ENCODE results near the gene TTC31.

TTC31 gene

DNA sequence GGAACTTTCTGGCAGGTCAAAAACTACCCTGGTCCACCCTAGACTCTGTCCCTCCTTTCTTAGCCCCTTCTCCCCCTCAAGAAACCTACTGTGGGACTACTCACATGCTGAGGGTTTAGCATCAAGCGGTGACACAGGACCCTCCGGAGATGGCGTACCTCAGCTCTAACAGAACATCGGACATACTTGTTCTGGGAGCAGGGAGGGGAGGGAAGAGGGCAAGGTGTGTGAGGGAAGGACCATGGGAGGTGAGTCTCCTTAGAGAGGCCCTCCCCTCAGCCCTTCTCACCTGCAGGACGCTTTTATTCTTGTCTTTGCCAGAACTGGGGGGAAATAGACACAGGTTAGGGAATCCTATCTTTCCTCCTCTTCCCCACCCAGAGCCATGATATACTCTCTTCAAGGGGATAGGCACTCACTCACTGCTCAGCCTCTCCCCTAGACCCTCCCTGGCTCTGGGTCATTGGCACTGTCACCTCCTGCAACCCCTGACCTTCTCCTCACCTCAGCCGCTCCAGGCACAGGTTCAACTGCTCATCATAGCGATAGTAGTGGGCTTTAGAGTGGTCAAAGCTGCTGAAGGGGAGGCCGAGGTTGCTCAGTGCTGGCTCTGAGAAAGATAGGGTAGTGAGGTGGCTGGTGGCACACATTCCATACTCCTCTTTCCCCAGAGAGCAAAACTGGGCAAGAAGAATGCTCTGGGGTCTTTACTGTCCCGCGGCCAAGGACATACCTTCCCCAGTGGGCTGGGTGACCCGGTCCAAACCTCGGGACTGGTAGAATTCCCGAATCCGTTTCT is 22.8 kb downstream of the TTC31 start:
- Histone ChIP-seq H3K4me1 (ENCODE audit: control insufficient read depth in 1 of 2, insufficient read depth in 1 of 2, low read depth in 1 of 2, low read length in 1 of 2) (peaks cover 35 to 42% of the 10 kb centered on the region in 2 experiments), H3K9me3 (no peaks in the 10 kb centered on the region), H3K4me3 (ENCODE audit: low read depth in 1 of 2, low read length in 1 of 2) (no peak overlapping the region), H3K27me3 (peaks cover 76% of the 10 kb centered on the region), H3K36me3 (peaks cover 13% of the 10 kb centered on the region), H3K27ac (no peak overlapping the region)
- TF ChIP-seq, protein P1, sequence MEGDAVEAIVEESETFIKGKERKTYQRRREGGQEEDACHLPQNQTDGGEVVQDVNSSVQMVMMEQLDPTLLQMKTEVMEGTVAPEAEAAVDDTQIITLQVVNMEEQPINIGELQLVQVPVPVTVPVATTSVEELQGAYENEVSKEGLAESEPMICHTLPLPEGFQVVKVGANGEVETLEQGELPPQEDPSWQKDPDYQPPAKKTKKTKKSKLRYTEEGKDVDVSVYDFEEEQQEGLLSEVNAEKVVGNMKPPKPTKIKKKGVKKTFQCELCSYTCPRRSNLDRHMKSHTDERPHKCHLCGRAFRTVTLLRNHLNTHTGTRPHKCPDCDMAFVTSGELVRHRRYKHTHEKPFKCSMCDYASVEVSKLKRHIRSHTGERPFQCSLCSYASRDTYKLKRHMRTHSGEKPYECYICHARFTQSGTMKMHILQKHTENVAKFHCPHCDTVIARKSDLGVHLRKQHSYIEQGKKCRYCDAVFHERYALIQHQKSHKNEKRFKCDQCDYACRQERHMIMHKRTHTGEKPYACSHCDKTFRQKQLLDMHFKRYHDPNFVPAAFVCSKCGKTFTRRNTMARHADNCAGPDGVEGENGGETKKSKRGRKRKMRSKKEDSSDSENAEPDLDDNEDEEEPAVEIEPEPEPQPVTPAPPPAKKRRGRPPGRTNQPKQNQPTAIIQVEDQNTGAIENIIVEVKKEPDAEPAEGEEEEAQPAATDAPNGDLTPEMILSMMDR (IDR thresholded peaks at IDR 0.05) = no peak

DNA sequence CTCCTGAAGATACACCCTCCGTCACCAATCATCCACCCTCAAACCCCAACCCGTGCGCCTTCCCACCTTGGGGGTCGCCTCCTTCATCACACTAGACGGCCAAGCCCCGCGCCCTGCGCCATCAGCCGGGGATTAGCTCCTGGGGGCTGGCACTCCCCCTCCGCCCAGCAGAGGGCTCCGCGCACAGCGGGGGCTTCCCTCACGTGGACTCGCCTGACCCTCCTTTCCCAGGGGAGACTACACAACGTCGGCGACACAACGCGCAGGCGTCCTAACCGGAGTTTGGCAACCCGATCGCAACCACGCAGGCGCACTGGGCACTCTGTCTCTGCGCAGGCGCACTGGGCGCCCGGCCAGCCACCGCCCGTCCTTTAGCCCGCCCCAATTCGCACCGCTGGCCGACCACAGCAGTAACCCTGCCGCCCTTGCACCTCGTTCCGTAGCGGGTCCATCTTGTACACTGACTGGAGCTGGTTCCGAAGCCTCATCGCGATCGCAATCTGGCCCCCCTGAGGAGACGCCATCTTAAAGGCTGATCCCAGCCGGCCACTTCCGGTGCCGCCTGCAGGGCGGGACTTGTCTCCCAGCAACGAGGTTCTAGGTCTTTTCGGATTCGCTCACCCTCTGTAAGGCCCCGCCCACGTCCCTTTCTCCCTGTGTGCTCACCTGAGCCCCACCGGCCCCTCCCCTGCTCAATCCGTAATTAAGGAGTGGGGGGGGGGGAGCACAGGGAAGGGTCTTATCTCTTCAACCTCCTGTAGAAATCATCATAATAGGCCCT is 24.5 kb downstream of the TTC31 start, which contains the start of gene PCGF1:
PCGF1 (minus strand) TSS at position 551 of the 781 bp plus-strand sequence; CDS start at position 524, 27 bp downstream.
- Histone ChIP-seq H3K4me1 (ENCODE audit: control insufficient read depth in 1 of 2, insufficient read depth in 1 of 2, low read depth in 1 of 2, low read length in 1 of 2) (peaks cover 33 to 41% of the 10 kb centered on the region in 2 experiments), H3K9me3 (no peaks in the 10 kb centered on the region), H3K27ac (peak within 1 kb of the TSS; percentile 98), H3K36me3 (peaks cover 13% of the 10 kb centered on the region), H3K4me3 (ENCODE audit: low read depth in 1 of 2, low read length in 1 of 2) (peak within 1 kb of the TSS; percentile 85 to 97), H3K27me3 (peaks cover 76% of the 10 kb centered on the region)
- TF ChIP-seq, protein P1 (IDR thresholded peaks at IDR 0.05) = no peak

DNA sequence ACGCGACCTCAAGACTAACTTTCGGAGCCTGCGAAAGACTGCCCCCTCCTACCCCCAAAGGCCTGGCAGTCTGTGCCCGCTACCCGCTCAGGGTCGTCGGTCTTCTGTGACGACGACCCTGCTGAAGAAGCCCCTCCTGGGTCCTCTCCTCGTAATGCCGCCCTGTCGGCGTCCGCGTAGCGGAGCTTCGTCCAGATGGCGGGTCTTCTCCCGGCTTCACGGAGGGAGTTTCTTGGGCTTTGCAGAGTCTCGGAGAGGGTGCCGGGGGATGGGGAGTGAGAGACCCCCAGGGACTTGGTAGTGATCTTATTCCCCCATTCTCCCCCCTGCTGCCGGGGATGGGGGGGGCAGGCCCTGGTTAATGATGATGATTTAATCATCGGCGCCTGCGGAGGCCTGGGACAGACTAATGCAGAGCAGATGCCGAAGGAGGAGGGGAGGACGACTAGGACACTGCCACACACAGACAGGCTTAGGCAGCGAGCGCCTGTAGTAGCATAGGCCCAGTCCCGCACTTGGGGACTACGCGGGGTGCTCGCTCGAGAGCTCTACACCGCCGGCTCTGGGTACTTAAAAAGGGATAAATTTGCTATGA is 25.1 kb downstream of the TTC31 start:
- Histone ChIP-seq H3K4me1 (ENCODE audit: control insufficient read depth in 1 of 2, insufficient read depth in 1 of 2, low read depth in 1 of 2, low read length in 1 of 2) (peaks cover 26 to 34% of the 10 kb centered on the region in 2 experiments), H3K4me3 (ENCODE audit: low read depth in 1 of 2, low read length in 1 of 2) (peak overlapping the region; percentile 85 to 97), H3K27me3 (peaks cover 76% of the 10 kb centered on the region), H3K27ac (peak overlapping the region; percentile 98), H3K36me3 (peaks cover 13% of the 10 kb centered on the region), H3K9me3 (no peaks in the 10 kb centered on the region)
- TF ChIP-seq, protein P1 (IDR thresholded peaks at IDR 0.05) = no peak

DNA sequence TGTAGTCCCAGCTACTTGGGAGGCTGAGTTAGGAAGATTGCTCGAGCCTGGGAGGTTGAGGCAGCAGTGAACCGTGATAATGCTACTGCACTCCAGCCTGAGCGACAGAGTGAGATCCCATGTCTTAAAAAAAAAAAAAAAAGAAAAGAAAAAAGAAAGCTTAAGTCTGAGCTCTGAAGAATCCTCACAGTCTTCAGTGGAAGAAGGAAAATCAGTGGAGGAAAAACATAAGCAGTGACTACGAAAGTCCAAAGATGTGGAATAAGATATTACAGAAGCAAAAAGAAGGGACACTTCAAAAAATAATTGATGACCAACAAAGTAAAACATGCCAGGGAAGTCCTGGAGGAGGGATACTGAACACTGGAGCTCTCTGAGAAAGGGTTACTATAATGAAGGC is 27.4 kb downstream of the TTC31 start:
- peaks cover 8% of the 10 kb centered on the region for H3K36me3 ChIP-seq
- H3K27me3 ChIP-seq = peaks cover 76% of the 10 kb centered on the region
- H3K27ac ChIP-seq = no peak overlapping the region
- TF ChIP-seq, protein P1 (IDR thresholded peaks at IDR 0.05) = no peak
- H3K4me1 ChIP-seq (ENCODE audit: control insufficient read depth in 1 of 2, insufficient read depth in 1 of 2, low read depth in 1 of 2, low read length in 1 of 2) = peaks cover 34 to 42% of the 10 kb centered on the region in 2 experiments
- H3K4me3 ChIP-seq (ENCODE audit: low read depth in 1 of 2, low read length in 1 of 2) = no peak overlapping the region
- no peaks in the 10 kb centered on the region for H3K9me3 ChIP-seq

DNA sequence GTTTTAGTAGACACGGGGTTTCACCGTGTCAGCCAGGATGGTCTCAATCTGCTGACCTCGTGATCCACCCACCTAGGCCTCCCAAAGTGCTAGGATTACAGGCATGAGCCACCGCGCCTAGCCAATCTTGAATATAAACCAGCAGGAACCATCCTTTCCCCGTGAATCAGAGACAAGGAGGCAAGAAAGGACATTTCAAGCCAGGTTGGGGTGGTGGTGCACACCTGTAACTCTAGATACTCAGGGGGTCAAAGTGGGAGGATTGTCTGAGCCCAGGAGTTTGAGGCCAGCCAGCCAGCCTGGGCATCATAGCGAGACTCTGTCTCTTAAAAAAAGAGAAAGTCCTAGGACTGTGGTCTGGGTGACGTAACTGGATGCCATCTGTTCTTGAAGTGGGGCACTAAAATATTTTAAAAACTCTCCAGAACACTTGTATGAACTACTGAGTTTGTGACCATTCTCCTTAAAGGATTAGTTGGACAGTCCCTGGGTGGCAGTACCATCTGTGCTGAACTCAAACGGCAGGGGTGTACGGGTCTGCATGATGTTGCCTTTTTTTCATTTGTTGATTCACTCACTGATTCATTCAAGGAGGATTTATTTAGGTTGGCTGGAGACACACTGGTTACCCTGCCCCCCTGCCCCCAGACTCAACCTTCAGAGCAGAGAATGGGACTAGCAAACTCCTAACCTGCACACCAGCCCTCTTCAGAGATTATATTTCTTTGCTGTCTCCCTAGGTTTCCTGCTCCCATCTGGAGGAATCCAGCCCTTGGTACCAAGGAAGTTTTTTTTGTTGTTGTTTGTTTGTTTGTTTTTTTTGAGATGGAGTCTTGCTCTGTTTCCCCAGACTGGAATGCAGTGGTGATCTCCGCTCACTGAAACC is 28.5 kb downstream of the TTC31 start:
- TF ChIP-seq, protein P1 (IDR thresholded peaks at IDR 0.05) = no peak
- no peak overlapping the region for H3K27ac ChIP-seq
- peaks cover 40 to 44% of the 10 kb centered on the region in 2 experiments for H3K4me1 ChIP-seq (ENCODE audit: control insufficient read depth in 1 of 2, insufficient read depth in 1 of 2, low read depth in 1 of 2, low read length in 1 of 2)
- H3K4me3 ChIP-seq (ENCODE audit: low read depth in 1 of 2, low read length in 1 of 2) = no peak overlapping the region
- H3K27me3 ChIP-seq = peaks cover 83% of the 10 kb centered on the region
- no peaks in the 10 kb centered on the region for H3K36me3 ChIP-seq
- no peaks in the 10 kb centered on the region for H3K9me3 ChIP-seq
